ENCODE data around the gene C1orf53.

DNA sequence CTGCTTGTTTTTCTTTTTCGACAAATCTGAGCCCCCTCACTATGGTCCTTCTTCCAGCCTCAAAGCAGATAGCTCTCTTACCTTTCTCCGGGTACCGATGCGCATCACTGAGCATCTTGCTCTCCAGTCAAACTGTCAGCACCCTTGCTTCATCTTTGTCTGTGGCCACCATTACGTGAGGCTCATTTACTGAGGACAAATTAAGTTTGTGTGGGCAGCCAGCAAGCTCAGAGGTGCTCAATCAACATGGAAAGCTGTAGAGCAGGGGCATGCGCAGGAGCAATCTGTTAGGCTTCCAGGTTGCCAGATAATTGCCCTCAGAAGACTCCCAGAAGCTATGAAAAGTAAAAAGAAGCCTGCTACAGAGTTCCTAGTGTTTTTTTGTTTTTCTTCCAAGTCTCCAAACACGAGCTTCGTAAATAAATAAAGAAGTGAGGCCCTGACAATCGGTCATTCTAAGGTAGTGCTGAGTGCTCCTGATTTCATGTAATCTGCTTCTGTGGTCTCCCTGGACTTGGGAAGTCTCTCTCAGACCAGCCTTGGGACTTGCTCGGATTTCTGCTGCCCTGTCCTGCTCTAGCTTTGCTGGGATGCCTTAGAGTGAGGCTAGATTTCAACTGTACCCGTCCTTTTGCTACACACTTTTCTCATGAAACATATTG, 1.8 kb downstream of the C1orf53 start:
- no peak for TF ChIP-seq EP300 (IDR thresholded peaks at IDR 0.05)
- TF ChIP-seq, protein P1, sequence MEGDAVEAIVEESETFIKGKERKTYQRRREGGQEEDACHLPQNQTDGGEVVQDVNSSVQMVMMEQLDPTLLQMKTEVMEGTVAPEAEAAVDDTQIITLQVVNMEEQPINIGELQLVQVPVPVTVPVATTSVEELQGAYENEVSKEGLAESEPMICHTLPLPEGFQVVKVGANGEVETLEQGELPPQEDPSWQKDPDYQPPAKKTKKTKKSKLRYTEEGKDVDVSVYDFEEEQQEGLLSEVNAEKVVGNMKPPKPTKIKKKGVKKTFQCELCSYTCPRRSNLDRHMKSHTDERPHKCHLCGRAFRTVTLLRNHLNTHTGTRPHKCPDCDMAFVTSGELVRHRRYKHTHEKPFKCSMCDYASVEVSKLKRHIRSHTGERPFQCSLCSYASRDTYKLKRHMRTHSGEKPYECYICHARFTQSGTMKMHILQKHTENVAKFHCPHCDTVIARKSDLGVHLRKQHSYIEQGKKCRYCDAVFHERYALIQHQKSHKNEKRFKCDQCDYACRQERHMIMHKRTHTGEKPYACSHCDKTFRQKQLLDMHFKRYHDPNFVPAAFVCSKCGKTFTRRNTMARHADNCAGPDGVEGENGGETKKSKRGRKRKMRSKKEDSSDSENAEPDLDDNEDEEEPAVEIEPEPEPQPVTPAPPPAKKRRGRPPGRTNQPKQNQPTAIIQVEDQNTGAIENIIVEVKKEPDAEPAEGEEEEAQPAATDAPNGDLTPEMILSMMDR (IDR thresholded peaks at IDR 0.05), result no peak
- TF ChIP-seq POLR2AphosphoS5 (IDR thresholded peaks at IDR 0.05), result no peak
